HepG2 (cell line): Measurements from ENCODE around the gene CIDEA. TPM values are rescaled to one million over a fixed set of nuclear protein-coding genes. Genes with fewer than 3 reads are reported as not detected.

ENCODE experiments used
- ATAC-seq: fragments of 200-7000 bp; cut with Tn5 transposase; 3 replicates; pipeline ENCODE4 v1.9.1; 2020; ENCODE audit warnings: mild to moderate bottlenecking, moderate library complexity
- BruUV-seq: library from RNA; stranded (reverse); fragments of 400-500 nt; replicated peaks from 2 replicates; lab custom pipeline; 2021; lab: Mats Ljungman, UMichigan
- CTCF ChIA-PET: fragments of 300-600 bp; formaldehyde crosslinking; extraction: SDS; loops from one replicate; lab custom pipeline; 2021; ENCODE audit warnings: low total read pairs, inconsistent platforms, low intra/inter-chr PET ratio; lab: Yijun Ruan, JAX
- POLR2A ChIA-PET: fragments of 350-600 bp; sonication (Branson Sonifier 250); formaldehyde crosslinking; loops from one replicate; lab custom pipeline; 2020; ENCODE audit warnings: antibody characterized with exemption, inconsistent platforms; lab: Yijun Ruan, JAX
- DNase-seq: peaks from one replicate; pipeline ENCODE4 v3.0.0-alpha.2; 2015; ENCODE audit warnings: low spot score
- FAIRE-seq: peaks from 3 replicates; lab custom pipeline; 2011; peaks lifted over from hg19 to GRCh38; lab: Jason Lieb, UNC
- H2AFZ ChIP-seq: one replicate; pipeline ENCODE4 v1.6.1; 2011; ENCODE audit warnings: low read length, inconsistent platforms
- H3K27ac ChIP-seq: fragments of 300-600 bp; 3 replicates; pipeline ENCODE4 v1.8.0; 2011; ENCODE audit warnings: mixed run types, mild to moderate bottlenecking, mixed read lengths, low read length, inconsistent platforms; ENCODE audit not compliant: insufficient read depth; ENCODE audit errors: extremely low read length
- H3K27me3 ChIP-seq, 2 experiments: fragments of 200-600 bp in 1 of 2; 2 replicates in 1 of 2; 3 replicates in 1 of 2; pipeline versions ENCODE4 v1.6.0 to v1.8.0; 2011; ENCODE audit warnings: low read length in 2 of 2, mild to moderate bottlenecking in 2 of 2, moderate library complexity in 2 of 2, inconsistent platforms in 1 of 2; ENCODE audit not compliant: insufficient read depth in 2 of 2, control insufficient read depth in 1 of 2
- H3K36me3 ChIP-seq, 2 experiments: fragments of 200-600 bp in 1 of 2; replicated peaks in 1 of 2; 2 replicates in 1 of 2; 3 replicates in 1 of 2; pipeline versions ENCODE4 v1.5.1 to v1.8.0; 2011; ENCODE audit warnings: low read length in 2 of 2, inconsistent platforms in 1 of 2; ENCODE audit not compliant: insufficient read depth in 2 of 2, control insufficient read depth in 1 of 2
- H3K4me1 ChIP-seq: 2 replicates; pipeline ENCODE4 v1.5.1; 2012; ENCODE audit warnings: low read length, inconsistent platforms; ENCODE audit not compliant: insufficient read depth
- H3K4me2 ChIP-seq: 2 replicates; pipeline ENCODE4 v1.6.0; 2011; ENCODE audit warnings: low read depth, low read length, inconsistent platforms
- H3K4me3 ChIP-seq, 3 experiments: fragments of 200-600 bp in 1 of 3; sonication (generic), shearing (Covaris generic) in 1 of 3; replicated peaks in 1 of 3; 2 replicates each; pipeline ENCODE4 v1.5.1; 2011 to 2016; ENCODE audit warnings: low read length in 3 of 3, inconsistent platforms in 2 of 3, low read depth in 2 of 3, mild to moderate bottlenecking in 2 of 3, control low read depth in 1 of 3, mixed read lengths in 1 of 3; ENCODE audit not compliant: insufficient read depth in 1 of 3
- H3K79me2 ChIP-seq: one replicate; pipeline ENCODE4 v1.6.1; 2011; ENCODE audit warnings: low read length, inconsistent platforms; ENCODE audit not compliant: insufficient read depth
- H3K9ac ChIP-seq: 2 replicates; pipeline ENCODE4 v1.6.0; 2011; ENCODE audit warnings: mild to moderate bottlenecking, low read depth, low read length, inconsistent platforms; ENCODE audit not compliant: insufficient read depth
- H3K9me3 ChIP-seq: 2 replicates; pipeline ENCODE4 v1.5.1; 2012; ENCODE audit warnings: mild to moderate bottlenecking, low read length
- H4K20me1 ChIP-seq: 2 replicates; pipeline ENCODE4 v1.6.0; 2011; ENCODE audit warnings: inconsistent platforms, mild to moderate bottlenecking, low read length, moderate library complexity; ENCODE audit not compliant: insufficient read depth
- CEBPZ ChIP-seq: IDR thresholded peaks from 2 replicates; pipeline ENCODE4 v1.6.1; 2012; ENCODE audit warnings: low read length, improper control_type of control experiment
- HMGXB4 ChIP-seq, 2 experiments: sonication (generic) in 1 of 2; formaldehyde crosslinking in 1 of 2; IDR thresholded peaks; 2 replicates each; pipeline versions ENCODE4 v1.4.0 to v1.6.1; 2018 to 2020; ENCODE audit warnings: missing genetic modification reagents in 2 of 2, borderline replicate concordance in 1 of 2, low read depth in 1 of 2, mild to moderate bottlenecking in 1 of 2, missing biosample characterization in 1 of 2
- IKZF4 ChIP-seq: sonication (generic); formaldehyde crosslinking; IDR thresholded peaks from 2 replicates; pipeline ENCODE4 v1.5.1; 2020; ENCODE audit warnings: borderline replicate concordance, mild to moderate bottlenecking, low read depth, missing genetic modification reagents; ENCODE audit errors: not compliant biosample characterization
- MIER3 ChIP-seq: IDR thresholded peaks from 2 replicates; pipeline ENCODE4 v1.6.1; 2016; ENCODE audit warnings: missing compliant biosample characterization, borderline replicate concordance
- MZF1 ChIP-seq: sonication (generic); formaldehyde crosslinking; IDR thresholded peaks from 2 replicates; pipeline ENCODE4 v1.8.1; 2023; ENCODE audit warnings: mild to moderate bottlenecking, missing genetic modification reagents, borderline replicate concordance
- RFX3 ChIP-seq: IDR thresholded peaks from 2 replicates; pipeline ENCODE4 v1.6.1; 2016; ENCODE audit warnings: missing biosample characterization, missing genetic modification reagents
- TEAD3 ChIP-seq: optimal IDR thresholded peaks from 2 replicates; pipeline ENCODE3; 2016; ENCODE audit warnings: borderline replicate concordance
- ZBTB1 ChIP-seq: sonication (generic); formaldehyde crosslinking; IDR thresholded peaks from 2 replicates; pipeline ENCODE4 v1.4.0; 2020; ENCODE audit warnings: missing genetic modification reagents, borderline replicate concordance
- ZNF260 ChIP-seq: sonication (generic); formaldehyde crosslinking; IDR thresholded peaks from 2 replicates; pipeline ENCODE4 v1.4.0; 2020; ENCODE audit warnings: missing genetic modification reagents, low read depth, mild to moderate bottlenecking, borderline replicate concordance
- ZNF543 ChIP-seq: sonication (generic); formaldehyde crosslinking; IDR thresholded peaks from 2 replicates; pipeline ENCODE4 v1.4.0; 2020; ENCODE audit warnings: mild to moderate bottlenecking, missing genetic modification reagents
- WGBS: methylation state at CpG from one replicate; pipeline ENCODE4 v1.1.6; 2017; ENCODE audit warnings: low lambda C conversion rate; 5-methylcytosine and 5-hydroxymethylcytosine counted together
- in situ Hi-C: cut with HindIII; loops from 2 replicates; pipeline ENCODE4 v1.10.0; 2017; ENCODE audit warnings: low pct_unique_long_range_greater_than_20kb; ENCODE audit not compliant: extremely low pct_ligation_motif_present
- intact Hi-C: fragments of 100-400 bp; cut with micrococcal nuclease; formaldehyde crosslinking; loops from one replicate; pipeline ENCODE4 v1.10.0; 2022; ENCODE audit not compliant: unreplicated experiment
- polyA plus RNA-seq, 8 experiments: library from polyadenylated mRNA; depleted of rRNA in 3 of 8; stranded (reverse) in 7 of 8; unstranded in 1 of 8; fragments of >200 nt; fragmentation: Illumina TruSeq in 4 of 8; extraction: Trizol in 4 of 8; gene quantifications; 2 replicates each; pipeline versions ENCODE4 v1.2.1 to v1.2.3, GENCODE V29; 2011 to 2016; ENCODE audit warnings: low read depth in 4 of 8, missing spikeins in 1 of 8, mixed read lengths in 1 of 8; ENCODE audit not compliant: insufficient read depth in 1 of 8
- total RNA-seq, 5 experiments: library from RNA; depleted of rRNA; stranded (reverse); fragments of >200 nt; fragmentation: Illumina TruSeq; extraction: Trizol; gene quantifications; 2 replicates each; pipeline ENCODE4 v1.2.3, GENCODE V29; 2016; ENCODE audit warnings: low read depth in 1 of 5

CIDEA gene
- total and polyA plus RNA-seq, 2 of the 13 experiments (the other 11 are each of a cell fraction or from before 2014, with no cell fraction given): not detected

DNA sequence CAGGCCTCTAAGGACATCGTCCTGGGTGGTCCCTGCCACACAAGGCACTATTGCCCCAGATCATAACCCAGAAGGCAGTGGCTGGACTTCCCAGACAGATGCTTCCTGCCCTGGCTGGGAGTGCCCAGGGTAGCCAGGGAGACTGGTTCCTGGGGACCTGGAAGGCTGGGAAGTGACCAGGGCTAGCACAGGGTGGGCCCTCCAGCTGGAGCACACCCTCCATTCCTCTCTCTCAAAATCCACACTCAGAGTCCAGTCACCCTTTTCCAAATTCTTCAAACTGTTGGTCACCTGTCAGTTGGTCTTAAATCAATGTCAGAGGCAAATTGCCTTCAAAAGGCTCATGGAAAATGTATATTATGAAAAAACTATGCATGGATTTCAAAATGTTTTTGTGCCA is 42.3 kb downstream of the CIDEA start:
- WGBS: no CpG with 5 or more reads among the region's 1 CpG
- peaks cover 1% of the 10 kb centered on the region; the same call in 1 of the 2 replicates for H3K4me1 ChIP-seq
- peaks cover 3 to 21% of the 10 kb centered on the region in 2 experiments; a peak in 3 of 5 replicates for H3K27me3 ChIP-seq
- no peaks in the 10 kb centered on the region for H3K9me3 ChIP-seq
- FAIRE-seq (no peak), DNase-seq (no peak), ATAC-seq (no peak)
- in situ Hi-C loops (no loop called here), intact Hi-C loops (no loop called here)
- CTCF ChIA-PET: no interaction called here
- no peak overlapping the region for H3K4me3 ChIP-seq
- no TSS peak for BruUV-seq
- no peak overlapping the region for H2AFZ ChIP-seq
- H3K36me3 ChIP-seq: no peaks in the 10 kb centered on the region
- no peak overlapping the region for H3K27ac ChIP-seq
- H4K20me1 ChIP-seq: no peaks in the 10 kb centered on the region
- H3K9ac ChIP-seq: no peak overlapping the region
- POLR2A ChIA-PET: no interaction called here
- no peaks in the 10 kb centered on the region for H3K79me2 ChIP-seq
- H3K4me2 ChIP-seq: no peak overlapping the region
- TF ChIP-seq CEBPZ (no peak), RFX3 (CRISPR knock-in tag) (no peak), MZF1 (no peak), TEAD3 (CRISPR knock-in tag) (no peak)

DNA sequence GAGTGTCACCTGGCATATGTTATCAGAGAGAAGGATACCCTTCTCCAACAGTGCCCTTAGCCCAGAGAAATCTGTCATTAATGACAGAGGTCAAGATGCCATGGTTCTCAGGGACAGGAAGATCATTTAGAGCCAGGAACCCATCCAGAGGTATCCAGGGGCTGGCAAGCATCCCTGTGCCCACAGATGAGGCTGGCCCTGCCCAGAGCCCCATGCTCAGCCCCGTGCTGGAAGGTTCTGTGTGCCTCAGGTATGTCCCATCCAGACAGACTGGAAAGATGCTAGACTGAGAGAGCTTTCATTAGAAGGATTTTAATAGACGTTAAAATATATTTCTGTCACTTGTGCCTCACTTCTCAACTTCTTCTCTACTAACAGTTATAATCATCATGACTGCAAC is 45.7 kb downstream of the CIDEA start:
- FAIRE-seq (no peak), DNase-seq (no peak), ATAC-seq (no peak)
- BruUV-seq: no TSS peak
- H3K4me3 ChIP-seq: no peak overlapping the region
- in situ Hi-C loops: no loop called here
- no peak overlapping the region for H3K27ac ChIP-seq
- no peaks in the 10 kb centered on the region for H4K20me1 ChIP-seq
- H3K4me2 ChIP-seq: no peak overlapping the region
- H3K9me3 ChIP-seq: no peaks in the 10 kb centered on the region
- CTCF ChIA-PET: no interaction called here
- H3K9ac ChIP-seq: no peak overlapping the region
- H3K4me1 ChIP-seq: peaks cover 13% of the 10 kb centered on the region
- no peaks in the 10 kb centered on the region for H3K79me2 ChIP-seq
- no peak overlapping the region for H2AFZ ChIP-seq
- intact Hi-C loops: no loop called here
- POLR2A ChIA-PET: no interaction called here
- WGBS: 0% methylated on average over 2 of the region's 2 CpGs
- H3K27me3 ChIP-seq: peaks cover 2 to 30% of the 10 kb centered on the region in 2 experiments; a peak in 4 of 5 replicates
- no peaks in the 10 kb centered on the region for H3K36me3 ChIP-seq
- TF ChIP-seq ZNF260 (CRISPR knock-in tag) (no peak), ZNF543 (no peak), IKZF4 (CRISPR knock-in tag) (no peak), ZBTB1 (CRISPR knock-in tag) (no peak), MIER3 (no peak), HMGXB4 (CRISPR knock-in tag; IDR thresholded peaks at IDR 0.05; ENCODE audit: borderline replicate concordance in 1 of 2, low read depth in 1 of 2) (no peak)
